IMR-90 (cell line): ENCODE results near the gene CLPTM1L. TPM values are rescaled to one million over a fixed set of nuclear protein-coding genes. Genes with fewer than 3 reads are reported as not detected.

Source experiments
- ATAC-seq: fragments of 200-7000 bp; cut with Tn5 transposase; 2 replicates; pipeline ENCODE4 v1.9.1; 2020; ENCODE audit warnings: low read depth, mild to moderate bottlenecking, moderate library complexity
- BruUV-seq: library from RNA; stranded (reverse); fragments of 400-500 nt; replicated peaks from 2 replicates; lab custom pipeline; 2021; lab: Mats Ljungman, UMichigan
- CTCF ChIA-PET: fragments of 300-600 bp; formaldehyde crosslinking; extraction: SDS; loops from one replicate; lab custom pipeline; 2021; ENCODE audit warnings: antibody characterized with exemption; lab: Yijun Ruan, JAX
- POLR2A ChIA-PET: fragments of 300-600 bp; sonication (Branson Sonifier 250); formaldehyde crosslinking; loops from one replicate; lab custom pipeline; 2022; ENCODE audit warnings: antibody characterized with exemption; ENCODE audit not compliant: unreplicated experiment; lab: Charles Lee
- DNase-seq: peaks from one replicate; pipeline ENCODE4 v3.0.0; 2013
- H2AFZ ChIP-seq: replicated peaks from 2 replicates; pipeline ENCODE3; 2013; ENCODE audit warnings: low read length, mild to moderate bottlenecking; ENCODE audit not compliant: poor library complexity
- H2AK5ac ChIP-seq: 2 replicates; pipeline ENCODE4 v1.6.1; 2013; ENCODE audit warnings: low read depth, low read length, inconsistent platforms
- H2AK9ac ChIP-seq: replicated peaks from 2 replicates; pipeline ENCODE3; 2013; ENCODE audit warnings: mild to moderate bottlenecking, low read depth, low read length, moderate library complexity; ENCODE audit not compliant: poor library complexity
- H2BK120ac ChIP-seq: 2 replicates; pipeline ENCODE4 v1.6.1; 2013; ENCODE audit warnings: low read depth, low read length, inconsistent platforms
- H2BK15ac ChIP-seq: 3 replicates; pipeline ENCODE4 v1.6.1; 2013; ENCODE audit warnings: low read depth, low read length, inconsistent platforms
- H2BK20ac ChIP-seq: 2 replicates; pipeline ENCODE4 v1.6.1; 2013; ENCODE audit warnings: low read depth, mild to moderate bottlenecking, inconsistent platforms, low read length, moderate library complexity
- H2BK5ac ChIP-seq: 2 replicates; pipeline ENCODE4 v1.6.1; 2013; ENCODE audit warnings: mild to moderate bottlenecking, low read depth, low read length, inconsistent platforms; ENCODE audit not compliant: poor library complexity, severe bottlenecking
- H3K14ac ChIP-seq: replicated peaks from 2 replicates; pipeline ENCODE4 v1.6.1; 2013; ENCODE audit warnings: low read depth, low read length, inconsistent platforms
- H3K18ac ChIP-seq: 2 replicates; pipeline ENCODE4 v1.6.1; 2013; ENCODE audit warnings: low read depth, low read length, control low read depth
- H3K23ac ChIP-seq: 2 replicates; pipeline ENCODE4 v1.6.1; 2013; ENCODE audit warnings: low read depth, low read length, inconsistent platforms
- H3K27ac ChIP-seq: 2 replicates; pipeline ENCODE4 v1.5.1; 2013; ENCODE audit warnings: mild to moderate bottlenecking, control low read depth, low read length; ENCODE audit not compliant: insufficient read depth
- H3K27me3 ChIP-seq: 2 replicates; pipeline ENCODE4 v1.6.1; 2013; ENCODE audit warnings: low read length; ENCODE audit not compliant: control insufficient read depth, insufficient read depth
- H3K36me3 ChIP-seq: 2 replicates; pipeline ENCODE4 v1.6.1; 2013; ENCODE audit warnings: low read length, mixed read lengths; ENCODE audit not compliant: control insufficient read depth, insufficient read depth
- H3K4ac ChIP-seq: 2 replicates; pipeline ENCODE4 v1.6.1; 2013; ENCODE audit warnings: low read depth, low read length, inconsistent platforms
- H3K4me1 ChIP-seq: 2 replicates; pipeline ENCODE4 v1.6.1; 2013; ENCODE audit warnings: low read length, mixed read lengths; ENCODE audit not compliant: control insufficient read depth, insufficient read depth
- H3K4me2 ChIP-seq: 2 replicates; pipeline ENCODE4 v1.6.1; 2013; ENCODE audit warnings: low read depth, mild to moderate bottlenecking, control low read depth, low read length, moderate library complexity
- H3K4me3 ChIP-seq: 2 replicates; pipeline ENCODE4 v1.5.1; 2013; ENCODE audit warnings: low read depth, mild to moderate bottlenecking, control low read depth, low read length, moderate library complexity; ENCODE audit not compliant: insufficient read depth
- H3K56ac ChIP-seq: 2 replicates; pipeline ENCODE4 v1.6.1; 2013; ENCODE audit warnings: low read length, inconsistent platforms; ENCODE audit not compliant: insufficient read depth; ENCODE audit errors: extremely low read depth
- H3K79me1 ChIP-seq, 2 experiments: 2 replicates each; pipeline ENCODE4 v1.6.1; 2013; ENCODE audit warnings: low read length in 2 of 2, inconsistent platforms in 1 of 2, low read depth in 1 of 2
- H3K9ac ChIP-seq: 2 replicates; pipeline ENCODE4 v1.6.1; 2013; ENCODE audit warnings: low read depth, low read length, control low read depth
- H3K9me1 ChIP-seq: 2 replicates; pipeline ENCODE4 v1.6.1; 2013; ENCODE audit warnings: low read length, inconsistent platforms; ENCODE audit not compliant: insufficient read depth
- H3K9me3 ChIP-seq: 2 replicates; pipeline ENCODE4 v1.6.1; 2013; ENCODE audit warnings: low read length; ENCODE audit not compliant: control insufficient read depth, insufficient read depth
- H4K20me1 ChIP-seq: 2 replicates; pipeline ENCODE4 v1.6.1; 2013; ENCODE audit warnings: low read length, inconsistent platforms; ENCODE audit not compliant: insufficient read depth
- H4K5ac ChIP-seq: 2 replicates; pipeline ENCODE4 v1.6.1; 2013; ENCODE audit warnings: mild to moderate bottlenecking, low read depth, low read length, control low read depth
- H4K8ac ChIP-seq, 2 experiments: 2 replicates each; pipeline ENCODE4 v1.6.1; 2013; ENCODE audit warnings: low read depth in 2 of 2, low read length in 2 of 2, control low read depth in 1 of 2, inconsistent platforms in 1 of 2
- H4K91ac ChIP-seq: 2 replicates; pipeline ENCODE4 v1.6.1; 2013; ENCODE audit warnings: low read depth, low read length, inconsistent platforms; ENCODE audit not compliant: insufficient read depth
- BHLHE40 ChIP-seq: fragments of 150-350 bp; IDR thresholded peaks from 2 replicates; pipeline ENCODE4 v1.6.1; 2016; ENCODE audit warnings: mild to moderate bottlenecking, low read depth, low read length
- CEBPB ChIP-seq: IDR thresholded peaks from 2 replicates; pipeline ENCODE4 v1.6.1; 2012; ENCODE audit warnings: low read depth, low read length, improper control_type of control experiment
- CHD1 ChIP-seq: IDR thresholded peaks from 2 replicates; pipeline ENCODE4 v1.6.1; 2012; ENCODE audit warnings: low read depth, low read length, improper control_type of control experiment
- CTCF ChIP-seq: conservative IDR thresholded peaks from 2 replicates; pipeline ENCODE4 v1.5.1; 2012; ENCODE audit warnings: mild to moderate bottlenecking, low read depth, low read length, improper control_type of control experiment
- FOS ChIP-seq: fragments of 150-350 bp; IDR thresholded peaks from 2 replicates; pipeline ENCODE4 v1.6.1; 2016; ENCODE audit warnings: low read depth, low read length
- MAFK ChIP-seq: IDR thresholded peaks from 2 replicates; pipeline ENCODE4 v1.6.1; 2012; ENCODE audit warnings: low read depth, low read length, improper control_type of control experiment
- MAZ ChIP-seq: IDR thresholded peaks from 2 replicates; pipeline ENCODE4 v1.6.1; 2012; ENCODE audit warnings: low read depth, mild to moderate bottlenecking, low read length, improper control_type of control experiment, moderate library complexity, borderline replicate concordance
- MXI1 ChIP-seq: IDR thresholded peaks from 2 replicates; pipeline ENCODE4 v1.6.1; 2012; ENCODE audit warnings: low read depth, mild to moderate bottlenecking, low read length, moderate library complexity, borderline replicate concordance
- POLR2A ChIP-seq: IDR thresholded peaks from 2 replicates; pipeline ENCODE4 v1.6.1; 2012; ENCODE audit warnings: mild to moderate bottlenecking, low read depth, low read length
- RCOR1 ChIP-seq: IDR thresholded peaks from 2 replicates; pipeline ENCODE4 v1.6.1; 2012; ENCODE audit warnings: mild to moderate bottlenecking, low read length, improper control_type of control experiment; ENCODE audit not compliant: insufficient replicate concordance
- RFX5 ChIP-seq: IDR thresholded peaks from 2 replicates; pipeline ENCODE4 v1.8.0; 2012; ENCODE audit warnings: low read depth, mild to moderate bottlenecking, low read length, moderate library complexity
- SMC3 ChIP-seq: fragments of 150-350 bp; IDR thresholded peaks from 2 replicates; pipeline ENCODE4 v1.6.1; 2016; ENCODE audit warnings: low read depth, mild to moderate bottlenecking, antibody characterized with exemption, low read length, moderate library complexity
- USF2 ChIP-seq: fragments of 150-350 bp; IDR thresholded peaks from 2 replicates; pipeline ENCODE4 v1.6.1; 2017; ENCODE audit warnings: mild to moderate bottlenecking, antibody characterized with exemption, low read length, low read depth
- WGBS, 2 experiments: methylation state at CpG; one replicate each; pipeline versions ENCODE4 v1.1.5 to v1.1.7; 2013; ENCODE audit warnings: missing lambda C conversion rate in 2 of 2; ENCODE audit not compliant: insufficient read length in 1 of 2; ENCODE audit errors: extremely low coverage in 2 of 2; 5-methylcytosine and 5-hydroxymethylcytosine counted together
- dilution Hi-C: fragments of 300-500 bp; cut with HindIII; formaldehyde crosslinking; loops from one replicate; pipeline ENCODE4 v1.14.3; 2018; ENCODE audit warnings: low sequenced_read_pairs; ENCODE audit not compliant: unreplicated experiment
- in situ Hi-C: fragments of 300-500 bp; cut with MboI; formaldehyde crosslinking; loops from 3 replicates; pipeline ENCODE4 v1.14.3; 2019; ENCODE audit warnings: low sequenced_read_pairs, inconsistent platforms, mixed read lengths
- intact Hi-C: fragments of 100-400 bp; cut with micrococcal nuclease; formaldehyde crosslinking; loops from 2 replicates; pipeline ENCODE4 v1.10.0; 2022
- polyA plus RNA-seq, 3 experiments: library from polyadenylated mRNA; depleted of rRNA; stranded (reverse); fragments of >200 nt; gene quantifications; 2 replicates each; pipeline ENCODE4 v1.2.3, GENCODE V29; 2012; ENCODE audit warnings: low replicate concordance in 1 of 3
- total RNA-seq: library from RNA; depleted of rRNA; stranded (reverse); fragments of >200 nt; gene quantifications from 2 replicates; pipeline ENCODE4 v1.2.3, GENCODE V29; 2012
- TF ChIP-seq, protein P1 (sequence below): fragments of 150-350 bp; IDR thresholded peaks from 2 replicates; pipeline ENCODE4 v1.6.1; 2016; ENCODE audit warnings: low read depth, mild to moderate bottlenecking, low read length, moderate library complexity, borderline replicate concordance

CLPTM1L gene
- total and polyA plus RNA-seq, 2 of the 4 experiments (the other 2 are of a cell fraction), result 114 to 137 TPM

DNA sequence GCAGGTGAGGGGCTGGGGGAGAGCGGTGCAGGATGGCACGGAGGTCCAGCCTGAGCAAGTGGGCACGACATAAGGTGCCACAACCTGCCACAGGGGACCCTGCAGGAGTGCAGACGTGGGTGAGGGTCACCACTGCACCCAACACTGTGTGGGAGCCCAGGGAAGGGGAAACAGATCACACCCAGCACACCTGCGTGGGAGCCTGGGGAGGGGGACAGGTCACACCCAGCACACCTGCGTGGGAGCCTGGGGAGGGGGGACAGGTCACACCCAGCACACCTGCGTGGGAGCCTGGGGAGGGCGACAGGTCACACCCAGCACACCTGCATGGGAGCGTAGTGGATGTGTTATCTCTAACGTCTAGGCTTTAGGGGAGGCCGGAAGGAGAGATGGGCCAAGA lies 47.4 kb upstream of the CLPTM1L start:
- ATAC-seq (no peak), DNase-seq (no peak)
- H4K91ac ChIP-seq, result no peak overlapping the region
- BruUV-seq, result no TSS peak
- no peak overlapping the region for H4K8ac ChIP-seq
- no peak overlapping the region for H3K4ac ChIP-seq
- no peak overlapping the region for H2BK120ac ChIP-seq
- no peak overlapping the region for H3K27ac ChIP-seq
- H2BK20ac ChIP-seq, result no peak overlapping the region
- H3K9me3 ChIP-seq, result no peaks in the 10 kb centered on the region
- no peak overlapping the region for H3K18ac ChIP-seq
- H3K56ac ChIP-seq, result no peak overlapping the region
- no peak overlapping the region for H2AFZ ChIP-seq
- no peak overlapping the region for H3K9ac ChIP-seq
- ChIA-PET CTCF (no interaction called here), POLR2A (no interaction called here)
- TF ChIP-seq BHLHE40, result no peak
- TF ChIP-seq RFX5, result no peak
- no peak for TF ChIP-seq CTCF
- no peak for TF ChIP-seq MAZ
- TF ChIP-seq RCOR1, result no peak
- TF ChIP-seq CEBPB, result no peak
- TF ChIP-seq, protein P1, sequence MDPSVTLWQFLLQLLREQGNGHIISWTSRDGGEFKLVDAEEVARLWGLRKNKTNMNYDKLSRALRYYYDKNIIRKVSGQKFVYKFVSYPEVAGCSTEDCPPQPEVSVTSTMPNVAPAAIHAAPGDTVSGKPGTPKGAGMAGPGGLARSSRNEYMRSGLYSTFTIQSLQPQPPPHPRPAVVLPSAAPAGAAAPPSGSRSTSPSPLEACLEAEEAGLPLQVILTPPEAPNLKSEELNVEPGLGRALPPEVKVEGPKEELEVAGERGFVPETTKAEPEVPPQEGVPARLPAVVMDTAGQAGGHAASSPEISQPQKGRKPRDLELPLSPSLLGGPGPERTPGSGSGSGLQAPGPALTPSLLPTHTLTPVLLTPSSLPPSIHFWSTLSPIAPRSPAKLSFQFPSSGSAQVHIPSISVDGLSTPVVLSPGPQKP, result no peak
- TF ChIP-seq USF2, result no peak
- TF ChIP-seq CHD1, result no peak
- no peak for TF ChIP-seq MAFK
- TF ChIP-seq FOS, result no peak
- TF ChIP-seq SMC3, result no peak
- TF ChIP-seq POLR2A, result no peak
- no peak for TF ChIP-seq MXI1
- no peaks in the 10 kb centered on the region for H3K79me1 ChIP-seq
- H2BK15ac ChIP-seq, result no peak overlapping the region
- H3K4me3 ChIP-seq, result no peak overlapping the region
- H4K20me1 ChIP-seq, result no peaks in the 10 kb centered on the region
- no peak overlapping the region for H3K14ac ChIP-seq
- peaks cover 34% of the 10 kb centered on the region for H3K27me3 ChIP-seq
- H4K5ac ChIP-seq, result no peak overlapping the region
- no peak overlapping the region for H2AK9ac ChIP-seq
- no peaks in the 10 kb centered on the region for H3K4me1 ChIP-seq
- 29% methylated on average over 1 of the region's 11 CpGs; no CpG with 5 or more reads in 1 of the 2 experiments for WGBS, 2 experiments
- in situ Hi-C loops, result no loop called here
- H2AK5ac ChIP-seq, result no peak overlapping the region
- dilution Hi-C loops, result no loop called here
- H3K4me2 ChIP-seq, result no peak overlapping the region
- no peak overlapping the region for H2BK5ac ChIP-seq
- H3K36me3 ChIP-seq, result no peaks in the 10 kb centered on the region
- no peaks in the 10 kb centered on the region for H3K9me1 ChIP-seq
- intact Hi-C loops, result no loop called here
- no peak overlapping the region for H3K23ac ChIP-seq
